HepG2 (cell line): ENCODE results near the gene DMRT3. TPM values are rescaled to one million over a fixed set of nuclear protein-coding genes. Genes with fewer than 3 reads are reported as not detected.

Experiments
- KDM2A ChIP-seq: sonication (generic); formaldehyde crosslinking; IDR thresholded peaks from 2 replicates; pipeline ENCODE4 v1.4.0; 2020; ENCODE audit warnings: low read depth, missing genetic modification reagents, borderline replicate concordance
- PHF8 ChIP-seq: sonication (generic); formaldehyde crosslinking; IDR thresholded peaks from 2 replicates; pipeline ENCODE4 v1.5.0; 2020; ENCODE audit warnings: missing genetic modification reagents
- SNAPC2 ChIP-seq: sonication (generic); formaldehyde crosslinking; IDR thresholded peaks from 2 replicates; pipeline ENCODE4 v1.8.1; 2022; ENCODE audit warnings: mild to moderate bottlenecking, missing genetic modification reagents
- ZNF331 ChIP-seq: sonication (generic); formaldehyde crosslinking; IDR thresholded peaks from 2 replicates; pipeline ENCODE4 v1.4.0; 2020; ENCODE audit warnings: missing genetic modification reagents
- ZNF451 ChIP-seq: sonication (generic); formaldehyde crosslinking; IDR thresholded peaks from 2 replicates; pipeline ENCODE4 v1.5.0; 2020; ENCODE audit warnings: mild to moderate bottlenecking, missing genetic modification reagents
- ZNF598 ChIP-seq: sonication (generic); formaldehyde crosslinking; IDR thresholded peaks from 2 replicates; pipeline ENCODE4 v1.5.1; 2020; ENCODE audit warnings: mild to moderate bottlenecking, missing genetic modification reagents, borderline replicate concordance
- ZNF607 ChIP-seq: sonication (generic); formaldehyde crosslinking; IDR thresholded peaks from 2 replicates; pipeline ENCODE4 v1.5.1; 2020; ENCODE audit warnings: missing genetic modification reagents, mild to moderate bottlenecking, borderline replicate concordance
- polyA plus RNA-seq, 8 experiments: library from polyadenylated mRNA; depleted of rRNA in 3 of 8; stranded (reverse) in 7 of 8; unstranded in 1 of 8; fragments of >200 nt; fragmentation: Illumina TruSeq in 4 of 8; extraction: Trizol in 4 of 8; gene quantifications; 2 replicates each; pipeline versions ENCODE4 v1.2.1 to v1.2.3, GENCODE V29; 2011 to 2016; ENCODE audit warnings: low read depth in 4 of 8, missing spikeins in 1 of 8, mixed read lengths in 1 of 8; ENCODE audit not compliant: insufficient read depth in 1 of 8
- total RNA-seq, 5 experiments: library from RNA; depleted of rRNA; stranded (reverse); fragments of >200 nt; fragmentation: Illumina TruSeq; extraction: Trizol; gene quantifications; 2 replicates each; pipeline ENCODE4 v1.2.3, GENCODE V29; 2016; ENCODE audit warnings: low read depth in 1 of 5
- TF ChIP-seq, protein P1 (sequence below): sonication (generic); formaldehyde crosslinking; IDR thresholded peaks from 2 replicates; pipeline ENCODE4 v1.5.1; 2020; ENCODE audit warnings: mild to moderate bottlenecking, missing genetic modification reagents, moderate library complexity
- TF ChIP-seq, protein P2 (sequence below): sonication (generic); formaldehyde crosslinking; IDR thresholded peaks from 2 replicates; pipeline ENCODE4 v1.5.1; 2020; ENCODE audit warnings: mild to moderate bottlenecking, moderate library complexity, missing genetic modification reagents
- TF ChIP-seq, protein P3 (sequence below): sonication (generic); formaldehyde crosslinking; IDR thresholded peaks from 2 replicates; pipeline ENCODE4 v1.8.0; 2022; ENCODE audit warnings: mild to moderate bottlenecking, missing genetic modification reagents; ENCODE audit not compliant: insufficient replicate concordance
- TF ChIP-seq, protein P4 (sequence below): sonication (generic); formaldehyde crosslinking; IDR thresholded peaks from 2 replicates; pipeline ENCODE4 v1.4.0; 2020; ENCODE audit warnings: missing genetic modification reagents, borderline replicate concordance
- TF ChIP-seq, protein P5 (sequence below): sonication (generic); formaldehyde crosslinking; IDR thresholded peaks from 2 replicates; pipeline ENCODE4 v1.4.0; 2020; ENCODE audit warnings: missing genetic modification reagents

Gene DMRT3
- total and polyA plus RNA-seq, 2 of the 13 experiments (the other 11 are each of a cell fraction or from before 2014, with no cell fraction given) = not detected

DNA sequence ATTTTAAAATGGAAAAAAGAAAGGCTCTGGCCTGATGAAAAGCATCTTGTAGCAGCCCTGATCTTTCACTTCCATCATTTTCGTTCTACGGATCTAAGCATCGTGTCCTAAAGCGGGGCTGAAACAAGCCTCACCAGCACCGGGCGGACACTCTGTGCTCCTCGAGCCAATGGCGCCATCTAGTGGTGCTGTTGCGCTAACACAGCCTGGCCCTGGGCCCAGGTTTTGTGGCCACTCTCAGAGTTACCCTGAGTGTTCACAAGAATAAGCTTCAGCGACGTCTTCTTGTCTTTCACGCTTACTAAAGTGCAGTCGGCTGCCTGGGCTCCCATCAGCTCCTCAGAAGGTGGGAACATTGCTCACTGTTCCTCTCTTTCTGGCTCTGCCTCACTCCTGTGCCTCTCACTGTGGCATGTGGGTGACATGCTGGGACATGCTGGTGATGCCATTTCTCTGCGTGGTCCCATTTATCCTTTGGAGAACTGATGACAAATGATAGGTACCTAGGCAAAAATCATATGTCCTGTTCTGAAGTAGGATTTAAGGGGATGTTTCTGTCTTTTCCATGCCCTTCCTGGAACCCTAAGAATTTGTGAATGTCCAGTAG is 32.7 kb downstream of the DMRT3 start (continued):
- no peak for TF ChIP-seq SNAPC2 (CRISPR knock-in tag)
- TF ChIP-seq, protein P1, sequence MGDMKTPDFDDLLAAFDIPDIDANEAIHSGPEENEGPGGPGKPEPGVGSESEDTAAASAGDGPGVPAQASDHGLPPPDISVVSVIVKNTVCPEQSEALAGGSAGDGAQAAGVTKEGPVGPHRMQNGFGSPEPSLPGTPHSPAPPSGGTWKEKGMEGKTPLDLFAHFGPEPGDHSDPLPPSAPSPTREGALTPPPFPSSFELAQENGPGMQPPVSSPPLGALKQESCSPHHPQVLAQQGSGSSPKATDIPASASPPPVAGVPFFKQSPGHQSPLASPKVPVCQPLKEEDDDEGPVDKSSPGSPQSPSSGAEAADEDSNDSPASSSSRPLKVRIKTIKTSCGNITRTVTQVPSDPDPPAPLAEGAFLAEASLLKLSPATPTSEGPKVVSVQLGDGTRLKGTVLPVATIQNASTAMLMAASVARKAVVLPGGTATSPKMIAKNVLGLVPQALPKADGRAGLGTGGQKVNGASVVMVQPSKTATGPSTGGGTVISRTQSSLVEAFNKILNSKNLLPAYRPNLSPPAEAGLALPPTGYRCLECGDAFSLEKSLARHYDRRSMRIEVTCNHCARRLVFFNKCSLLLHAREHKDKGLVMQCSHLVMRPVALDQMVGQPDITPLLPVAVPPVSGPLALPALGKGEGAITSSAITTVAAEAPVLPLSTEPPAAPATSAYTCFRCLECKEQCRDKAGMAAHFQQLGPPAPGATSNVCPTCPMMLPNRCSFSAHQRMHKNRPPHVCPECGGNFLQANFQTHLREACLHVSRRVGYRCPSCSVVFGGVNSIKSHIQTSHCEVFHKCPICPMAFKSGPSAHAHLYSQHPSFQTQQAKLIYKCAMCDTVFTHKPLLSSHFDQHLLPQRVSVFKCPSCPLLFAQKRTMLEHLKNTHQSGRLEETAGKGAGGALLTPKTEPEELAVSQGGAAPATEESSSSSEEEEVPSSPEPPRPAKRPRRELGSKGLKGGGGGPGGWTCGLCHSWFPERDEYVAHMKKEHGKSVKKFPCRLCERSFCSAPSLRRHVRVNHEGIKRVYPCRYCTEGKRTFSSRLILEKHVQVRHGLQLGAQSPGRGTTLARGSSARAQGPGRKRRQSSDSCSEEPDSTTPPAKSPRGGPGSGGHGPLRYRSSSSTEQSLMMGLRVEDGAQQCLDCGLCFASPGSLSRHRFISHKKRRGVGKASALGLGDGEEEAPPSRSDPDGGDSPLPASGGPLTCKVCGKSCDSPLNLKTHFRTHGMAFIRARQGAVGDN (CRISPR knock-in tag) = 0 out of 2 replicates have a peak, but pooled peaks have one; percentile 21
- TF ChIP-seq ZNF607 (CRISPR knock-in tag) = no peak
- no peak for TF ChIP-seq PHF8 (CRISPR knock-in tag)
- TF ChIP-seq, protein P2, sequence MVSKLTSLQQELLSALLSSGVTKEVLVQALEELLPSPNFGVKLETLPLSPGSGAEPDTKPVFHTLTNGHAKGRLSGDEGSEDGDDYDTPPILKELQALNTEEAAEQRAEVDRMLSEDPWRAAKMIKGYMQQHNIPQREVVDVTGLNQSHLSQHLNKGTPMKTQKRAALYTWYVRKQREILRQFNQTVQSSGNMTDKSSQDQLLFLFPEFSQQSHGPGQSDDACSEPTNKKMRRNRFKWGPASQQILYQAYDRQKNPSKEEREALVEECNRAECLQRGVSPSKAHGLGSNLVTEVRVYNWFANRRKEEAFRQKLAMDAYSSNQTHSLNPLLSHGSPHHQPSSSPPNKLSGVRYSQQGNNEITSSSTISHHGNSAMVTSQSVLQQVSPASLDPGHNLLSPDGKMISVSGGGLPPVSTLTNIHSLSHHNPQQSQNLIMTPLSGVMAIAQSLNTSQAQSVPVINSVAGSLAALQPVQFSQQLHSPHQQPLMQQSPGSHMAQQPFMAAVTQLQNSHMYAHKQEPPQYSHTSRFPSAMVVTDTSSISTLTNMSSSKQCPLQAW (CRISPR knock-in tag) = no peak
- TF ChIP-seq, protein P3, sequence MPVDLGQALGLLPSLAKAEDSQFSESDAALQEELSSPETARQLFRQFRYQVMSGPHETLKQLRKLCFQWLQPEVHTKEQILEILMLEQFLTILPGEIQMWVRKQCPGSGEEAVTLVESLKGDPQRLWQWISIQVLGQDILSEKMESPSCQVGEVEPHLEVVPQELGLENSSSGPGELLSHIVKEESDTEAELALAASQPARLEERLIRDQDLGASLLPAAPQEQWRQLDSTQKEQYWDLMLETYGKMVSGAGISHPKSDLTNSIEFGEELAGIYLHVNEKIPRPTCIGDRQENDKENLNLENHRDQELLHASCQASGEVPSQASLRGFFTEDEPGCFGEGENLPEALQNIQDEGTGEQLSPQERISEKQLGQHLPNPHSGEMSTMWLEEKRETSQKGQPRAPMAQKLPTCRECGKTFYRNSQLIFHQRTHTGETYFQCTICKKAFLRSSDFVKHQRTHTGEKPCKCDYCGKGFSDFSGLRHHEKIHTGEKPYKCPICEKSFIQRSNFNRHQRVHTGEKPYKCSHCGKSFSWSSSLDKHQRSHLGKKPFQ (CRISPR knock-in tag) = no peak
- no peak for TF ChIP-seq ZNF451
- no peak for TF ChIP-seq ZNF598 (CRISPR knock-in tag)
- TF ChIP-seq KDM2A (CRISPR knock-in tag) = peak; percentile 50; the same call in 1 of the 2 replicates
- TF ChIP-seq, protein P4, sequence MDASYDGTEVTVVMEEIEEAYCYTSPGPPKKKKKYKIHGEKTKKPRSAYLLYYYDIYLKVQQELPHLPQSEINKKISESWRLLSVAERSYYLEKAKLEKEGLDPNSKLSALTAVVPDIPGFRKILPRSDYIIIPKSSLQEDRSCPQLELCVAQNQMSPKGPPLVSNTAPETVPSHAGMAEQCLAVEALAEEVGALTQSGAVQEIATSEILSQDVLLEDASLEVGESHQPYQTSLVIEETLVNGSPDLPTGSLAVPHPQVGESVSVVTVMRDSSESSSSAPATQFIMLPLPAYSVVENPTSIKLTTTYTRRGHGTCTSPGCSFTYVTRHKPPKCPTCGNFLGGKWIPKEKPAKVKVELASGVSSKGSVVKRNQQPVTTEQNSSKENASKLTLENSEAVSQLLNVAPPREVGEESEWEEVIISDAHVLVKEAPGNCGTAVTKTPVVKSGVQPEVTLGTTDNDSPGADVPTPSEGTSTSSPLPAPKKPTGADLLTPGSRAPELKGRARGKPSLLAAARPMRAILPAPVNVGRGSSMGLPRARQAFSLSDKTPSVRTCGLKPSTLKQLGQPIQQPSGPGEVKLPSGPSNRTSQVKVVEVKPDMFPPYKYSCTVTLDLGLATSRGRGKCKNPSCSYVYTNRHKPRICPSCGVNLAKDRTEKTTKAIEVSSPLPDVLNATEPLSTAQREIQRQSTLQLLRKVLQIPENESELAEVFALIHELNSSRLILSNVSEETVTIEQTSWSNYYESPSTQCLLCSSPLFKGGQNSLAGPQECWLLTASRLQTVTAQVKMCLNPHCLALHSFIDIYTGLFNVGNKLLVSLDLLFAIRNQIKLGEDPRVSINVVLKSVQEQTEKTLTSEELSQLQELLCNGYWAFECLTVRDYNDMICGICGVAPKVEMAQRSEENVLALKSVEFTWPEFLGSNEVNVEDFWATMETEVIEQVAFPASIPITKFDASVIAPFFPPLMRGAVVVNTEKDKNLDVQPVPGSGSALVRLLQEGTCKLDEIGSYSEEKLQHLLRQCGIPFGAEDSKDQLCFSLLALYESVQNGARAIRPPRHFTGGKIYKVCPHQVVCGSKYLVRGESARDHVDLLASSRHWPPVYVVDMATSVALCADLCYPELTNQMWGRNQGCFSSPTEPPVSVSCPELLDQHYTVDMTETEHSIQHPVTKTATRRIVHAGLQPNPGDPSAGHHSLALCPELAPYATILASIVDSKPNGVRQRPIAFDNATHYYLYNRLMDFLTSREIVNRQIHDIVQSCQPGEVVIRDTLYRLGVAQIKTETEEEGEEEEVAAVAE (CRISPR knock-in tag) = 0 out of 2 replicates have a peak, but pooled peaks have one; percentile 28
- TF ChIP-seq, protein P5, sequence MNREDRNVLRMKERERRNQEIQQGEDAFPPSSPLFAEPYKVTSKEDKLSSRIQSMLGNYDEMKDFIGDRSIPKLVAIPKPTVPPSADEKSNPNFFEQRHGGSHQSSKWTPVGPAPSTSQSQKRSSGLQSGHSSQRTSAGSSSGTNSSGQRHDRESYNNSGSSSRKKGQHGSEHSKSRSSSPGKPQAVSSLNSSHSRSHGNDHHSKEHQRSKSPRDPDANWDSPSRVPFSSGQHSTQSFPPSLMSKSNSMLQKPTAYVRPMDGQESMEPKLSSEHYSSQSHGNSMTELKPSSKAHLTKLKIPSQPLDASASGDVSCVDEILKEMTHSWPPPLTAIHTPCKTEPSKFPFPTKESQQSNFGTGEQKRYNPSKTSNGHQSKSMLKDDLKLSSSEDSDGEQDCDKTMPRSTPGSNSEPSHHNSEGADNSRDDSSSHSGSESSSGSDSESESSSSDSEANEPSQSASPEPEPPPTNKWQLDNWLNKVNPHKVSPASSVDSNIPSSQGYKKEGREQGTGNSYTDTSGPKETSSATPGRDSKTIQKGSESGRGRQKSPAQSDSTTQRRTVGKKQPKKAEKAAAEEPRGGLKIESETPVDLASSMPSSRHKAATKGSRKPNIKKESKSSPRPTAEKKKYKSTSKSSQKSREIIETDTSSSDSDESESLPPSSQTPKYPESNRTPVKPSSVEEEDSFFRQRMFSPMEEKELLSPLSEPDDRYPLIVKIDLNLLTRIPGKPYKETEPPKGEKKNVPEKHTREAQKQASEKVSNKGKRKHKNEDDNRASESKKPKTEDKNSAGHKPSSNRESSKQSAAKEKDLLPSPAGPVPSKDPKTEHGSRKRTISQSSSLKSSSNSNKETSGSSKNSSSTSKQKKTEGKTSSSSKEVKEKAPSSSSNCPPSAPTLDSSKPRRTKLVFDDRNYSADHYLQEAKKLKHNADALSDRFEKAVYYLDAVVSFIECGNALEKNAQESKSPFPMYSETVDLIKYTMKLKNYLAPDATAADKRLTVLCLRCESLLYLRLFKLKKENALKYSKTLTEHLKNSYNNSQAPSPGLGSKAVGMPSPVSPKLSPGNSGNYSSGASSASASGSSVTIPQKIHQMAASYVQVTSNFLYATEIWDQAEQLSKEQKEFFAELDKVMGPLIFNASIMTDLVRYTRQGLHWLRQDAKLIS (CRISPR knock-in tag) = no peak
- 0 out of 2 replicates have a peak, but pooled peaks have one; percentile 13 for TF ChIP-seq ZNF331 (CRISPR knock-in tag)
